SK-N-MC (cell line): ENCODE measurements around the gene LMX1A.

Source experiments
- EZH2 ChIP-seq: fragments of 200-600 bp; sonication (generic); IDR thresholded peaks from one replicate; pipeline ENCODE4 v1.6.1; 2017; ENCODE audit warnings: antibody characterized with exemption
- FOXP2 ChIP-seq: optimal IDR thresholded peaks from 2 replicates; pipeline ENCODE3; 2011; ENCODE audit warnings: mild to moderate bottlenecking, moderate library complexity; ENCODE audit not compliant: insufficient read depth; ENCODE audit errors: extremely low read length, control extremely low read depth
- POLR2AphosphoS5 ChIP-seq: IDR thresholded peaks from 2 replicates; pipeline ENCODE4 v1.6.1; 2012; ENCODE audit warnings: mild to moderate bottlenecking, low read depth, low read length, borderline replicate concordance

GRCh38 chr1:165387505-165387904 is 31.0 kb upstream of the LMX1A start:
- TF ChIP-seq POLR2AphosphoS5 (no peak), EZH2 (no peak), FOXP2 (no peak)
